ENCODE results near the gene KLHL7.

The KLHL7 gene

DNA sequence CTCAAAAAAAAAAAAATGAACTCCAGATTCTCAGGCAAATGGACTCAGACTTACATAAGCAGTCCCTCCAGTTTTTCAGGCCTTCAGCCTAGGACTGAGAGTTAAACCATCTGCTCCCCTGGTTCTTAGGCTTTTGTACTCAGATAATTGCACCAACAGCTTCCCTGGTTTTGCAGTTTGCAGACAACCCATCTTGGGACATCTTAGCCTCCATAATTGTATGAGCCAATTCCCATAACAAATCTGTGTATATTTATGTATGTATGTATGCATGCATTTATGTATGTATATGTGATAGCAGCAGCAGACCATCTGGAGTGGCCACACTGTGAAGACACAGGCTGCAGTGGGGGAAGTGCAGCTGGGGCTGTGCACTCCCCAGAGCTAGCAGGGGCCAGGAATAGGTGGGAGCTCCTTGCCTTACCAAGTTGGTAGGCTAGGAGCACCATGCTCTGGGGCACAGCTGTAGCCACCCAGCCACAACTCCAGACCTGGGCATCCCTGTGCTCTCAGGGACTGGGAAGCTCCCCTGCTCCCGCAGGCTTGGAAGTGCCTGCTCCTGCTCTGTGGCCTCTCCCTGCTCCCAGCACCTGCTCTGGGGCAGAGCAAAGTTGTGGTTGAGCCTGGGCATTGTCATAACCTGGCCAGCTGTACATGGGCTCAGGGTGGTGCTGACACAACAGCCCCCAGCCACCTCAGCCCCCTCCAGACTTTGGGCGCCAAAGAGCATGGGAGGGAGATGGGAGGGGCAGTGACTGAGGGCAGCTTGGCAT lies 8.9 kb upstream of the KLHL7 start:
- no peak for DNase-seq (ENCODE audit: low read depth)
- TF ChIP-seq, protein P1, sequence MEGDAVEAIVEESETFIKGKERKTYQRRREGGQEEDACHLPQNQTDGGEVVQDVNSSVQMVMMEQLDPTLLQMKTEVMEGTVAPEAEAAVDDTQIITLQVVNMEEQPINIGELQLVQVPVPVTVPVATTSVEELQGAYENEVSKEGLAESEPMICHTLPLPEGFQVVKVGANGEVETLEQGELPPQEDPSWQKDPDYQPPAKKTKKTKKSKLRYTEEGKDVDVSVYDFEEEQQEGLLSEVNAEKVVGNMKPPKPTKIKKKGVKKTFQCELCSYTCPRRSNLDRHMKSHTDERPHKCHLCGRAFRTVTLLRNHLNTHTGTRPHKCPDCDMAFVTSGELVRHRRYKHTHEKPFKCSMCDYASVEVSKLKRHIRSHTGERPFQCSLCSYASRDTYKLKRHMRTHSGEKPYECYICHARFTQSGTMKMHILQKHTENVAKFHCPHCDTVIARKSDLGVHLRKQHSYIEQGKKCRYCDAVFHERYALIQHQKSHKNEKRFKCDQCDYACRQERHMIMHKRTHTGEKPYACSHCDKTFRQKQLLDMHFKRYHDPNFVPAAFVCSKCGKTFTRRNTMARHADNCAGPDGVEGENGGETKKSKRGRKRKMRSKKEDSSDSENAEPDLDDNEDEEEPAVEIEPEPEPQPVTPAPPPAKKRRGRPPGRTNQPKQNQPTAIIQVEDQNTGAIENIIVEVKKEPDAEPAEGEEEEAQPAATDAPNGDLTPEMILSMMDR (conservative IDR thresholded peaks at IDR 0.05; ENCODE audit: low read length): no peak
- H3K4me3 ChIP-seq (ENCODE audit: low read length): no peak overlapping the region

DNA sequence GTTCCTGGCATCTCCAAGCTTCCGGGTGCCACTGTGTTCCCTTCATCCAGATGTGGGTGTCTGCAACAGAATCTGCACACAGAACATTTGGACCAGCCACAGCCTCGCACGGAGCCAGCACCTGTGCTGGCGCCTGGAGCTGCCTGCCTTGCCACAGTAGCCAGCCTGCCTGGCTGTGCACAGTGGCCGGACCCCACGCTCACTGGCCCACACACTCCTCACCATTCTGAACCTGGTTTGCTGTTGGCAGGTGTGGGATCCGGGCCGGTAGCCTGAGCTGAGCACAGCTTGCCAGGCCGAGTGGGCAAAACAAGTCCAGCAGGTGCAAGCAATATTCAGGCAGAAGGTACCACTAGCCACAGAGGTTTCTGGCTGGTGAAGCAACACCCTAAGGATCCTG lies 7.6 kb upstream of the KLHL7 start:
- TF ChIP-seq, protein P1 (conservative IDR thresholded peaks at IDR 0.05; ENCODE audit: low read length): no peak
- no peak for DNase-seq (ENCODE audit: low read depth)
- no peak overlapping the region for H3K4me3 ChIP-seq (ENCODE audit: low read length)

DNA sequence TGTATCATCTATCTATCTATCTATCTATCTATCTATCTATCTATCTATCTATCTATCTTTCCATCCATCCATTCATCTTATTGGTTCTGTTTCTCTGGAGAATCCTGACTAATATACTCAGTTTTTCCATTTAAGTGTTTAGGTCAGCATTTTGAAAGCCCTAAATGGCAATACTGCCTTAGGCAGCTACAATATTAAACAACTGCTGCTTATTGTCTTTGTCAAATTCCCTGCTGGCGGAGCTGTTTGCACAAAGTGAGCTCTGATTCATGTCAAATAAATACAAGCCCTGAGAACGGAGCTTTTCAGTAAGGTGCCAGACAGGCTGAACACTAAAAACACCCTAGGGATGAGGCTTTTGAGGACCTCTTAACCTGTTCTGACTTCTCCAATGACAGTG lies 7.1 kb upstream of the KLHL7 start:
- DNase-seq (ENCODE audit: low read depth): no peak
- H3K4me3 ChIP-seq (ENCODE audit: low read length): no peak overlapping the region
- TF ChIP-seq, protein P1 (conservative IDR thresholded peaks at IDR 0.05; ENCODE audit: low read length): no peak

DNA sequence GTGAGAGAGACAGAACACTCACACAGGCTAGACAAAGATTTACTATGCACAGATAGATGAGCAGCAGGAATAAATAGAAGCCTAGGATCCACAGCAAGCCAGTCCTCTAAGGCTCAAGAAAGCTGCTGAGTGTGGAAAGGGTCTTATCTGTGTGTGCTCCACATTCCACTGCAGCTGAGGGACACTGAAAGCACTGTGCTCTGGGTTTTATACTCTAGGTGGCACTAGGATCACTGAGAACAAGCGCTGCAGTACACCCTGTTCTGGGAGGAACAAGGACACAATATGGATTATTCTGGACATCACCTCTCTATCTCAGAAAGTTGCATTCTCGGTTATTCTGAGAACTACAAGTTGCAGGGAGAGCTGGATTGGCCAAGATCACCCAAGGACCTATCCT lies 4.9 kb upstream of the KLHL7 start:
- no peak for DNase-seq (ENCODE audit: low read depth)
- TF ChIP-seq, protein P1 (conservative IDR thresholded peaks at IDR 0.05; ENCODE audit: low read length): no peak
- H3K4me3 ChIP-seq (ENCODE audit: low read length): no peak overlapping the region

DNA sequence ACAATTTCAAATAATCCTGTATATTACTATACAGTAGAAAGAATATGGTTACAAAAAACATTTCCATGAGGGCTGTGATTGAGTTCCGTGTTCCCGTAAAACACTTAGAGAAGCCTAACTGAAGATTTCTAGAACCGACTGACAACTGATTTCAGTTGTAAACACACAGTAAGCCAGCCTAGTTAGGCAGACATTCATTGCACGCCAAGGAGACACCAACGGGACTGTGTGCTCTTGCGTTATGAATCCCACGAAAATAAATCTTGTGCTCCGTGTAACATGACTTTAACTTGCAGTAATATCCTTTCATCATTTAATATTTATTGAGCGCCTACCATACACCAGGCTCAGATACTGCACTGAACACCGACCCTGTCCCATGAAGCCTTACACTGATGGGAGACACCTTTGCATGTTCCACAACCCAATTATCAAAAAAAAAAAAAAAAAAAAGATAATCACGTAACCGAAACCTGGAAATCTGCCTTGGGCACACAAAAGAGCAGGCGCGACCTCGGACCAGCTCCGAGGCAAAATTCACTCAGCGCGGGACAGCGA lies 420 bp upstream of the KLHL7 start:
- no peak for DNase-seq (ENCODE audit: low read depth)
- TF ChIP-seq, protein P1 (conservative IDR thresholded peaks at IDR 0.05; ENCODE audit: low read length): no peak

DNA sequence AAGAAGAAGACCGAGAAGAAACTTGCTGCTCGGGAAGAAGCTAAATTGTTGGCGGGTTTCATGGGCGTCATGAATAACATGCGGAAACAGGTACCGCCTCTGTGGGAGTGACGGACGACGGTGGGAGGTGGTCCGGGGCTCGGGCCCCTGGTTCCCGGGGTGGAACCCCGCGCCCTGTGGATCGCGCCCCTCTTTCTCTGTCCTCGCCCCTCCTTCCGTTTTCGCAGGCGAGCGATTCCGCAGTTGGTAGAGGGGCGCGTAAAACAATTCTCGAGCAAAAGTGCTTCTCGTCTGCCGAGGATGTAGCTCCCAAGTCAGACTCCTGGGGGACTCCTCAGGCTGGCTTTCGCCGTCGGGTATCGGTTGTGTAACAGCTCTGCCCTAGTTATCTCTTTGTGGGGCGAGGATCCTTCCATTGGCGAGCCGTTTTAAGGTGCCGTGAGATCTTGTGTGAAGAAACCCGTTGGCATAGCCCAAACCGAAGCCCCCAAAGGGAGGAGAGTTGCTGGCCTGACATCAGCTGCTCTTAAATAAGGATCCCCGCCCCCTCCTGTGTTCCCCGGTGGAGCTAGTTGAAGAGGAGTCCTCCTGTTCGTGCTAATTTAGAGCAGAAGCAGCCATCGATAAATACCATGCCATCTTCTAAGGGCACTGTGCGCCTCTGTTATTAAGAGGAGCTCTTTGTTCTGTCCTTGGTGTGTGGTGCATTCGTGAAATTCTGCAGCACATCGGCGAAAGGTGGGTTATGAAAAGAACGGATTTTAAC lies 655 bp downstream of the KLHL7 start:
- peak; percentile 43 for DNase-seq (ENCODE audit: low read depth)
- peak overlapping the region; percentile 87 for H3K4me3 ChIP-seq (ENCODE audit: low read length)
- TF ChIP-seq, protein P1 (conservative IDR thresholded peaks at IDR 0.05; ENCODE audit: low read length): peak; percentile 27; the same call in 1 of the 2 replicates

More for the DNA sequence above, 420 bp upstream of the KLHL7 start:
- peak overlapping the region; percentile 87 for H3K4me3 ChIP-seq (ENCODE audit: low read length)

All from AG10803 (cell line).